Left renal cortex interstitium (tissue), 4 donors: ENCODE data around the gene LYST. TPM values are rescaled to one million over a fixed set of nuclear protein-coding genes. Genes with fewer than 3 reads are reported as not detected.
"Not testable (repeated sequence)": the region's sequence is repeated elsewhere in the genome, so short reads cannot be mapped to it uniquely, and the experiment has no call there.

Experiments
- DNase-seq, 4 donors: peaks; one replicate each; pipeline ENCODE4 v3.0.0-alpha.2; 2013; ENCODE audit warnings: low read depth in 4 of 4, low spot score in 2 of 4, missing footprints in 1 of 4
- polyA plus RNA-seq, 4 donors: library from polyadenylated mRNA; unstranded; fragments of 120-200 nt; gene quantifications; one replicate each; pipeline ENCODE4 v1.2.1, GENCODE V29; 2013; ENCODE audit not compliant: insufficient read length in 4 of 4

The LYST gene
- polyA plus RNA-seq, 4 donors: 9.9 to 12.7 (median 11.7) TPM

DNA sequence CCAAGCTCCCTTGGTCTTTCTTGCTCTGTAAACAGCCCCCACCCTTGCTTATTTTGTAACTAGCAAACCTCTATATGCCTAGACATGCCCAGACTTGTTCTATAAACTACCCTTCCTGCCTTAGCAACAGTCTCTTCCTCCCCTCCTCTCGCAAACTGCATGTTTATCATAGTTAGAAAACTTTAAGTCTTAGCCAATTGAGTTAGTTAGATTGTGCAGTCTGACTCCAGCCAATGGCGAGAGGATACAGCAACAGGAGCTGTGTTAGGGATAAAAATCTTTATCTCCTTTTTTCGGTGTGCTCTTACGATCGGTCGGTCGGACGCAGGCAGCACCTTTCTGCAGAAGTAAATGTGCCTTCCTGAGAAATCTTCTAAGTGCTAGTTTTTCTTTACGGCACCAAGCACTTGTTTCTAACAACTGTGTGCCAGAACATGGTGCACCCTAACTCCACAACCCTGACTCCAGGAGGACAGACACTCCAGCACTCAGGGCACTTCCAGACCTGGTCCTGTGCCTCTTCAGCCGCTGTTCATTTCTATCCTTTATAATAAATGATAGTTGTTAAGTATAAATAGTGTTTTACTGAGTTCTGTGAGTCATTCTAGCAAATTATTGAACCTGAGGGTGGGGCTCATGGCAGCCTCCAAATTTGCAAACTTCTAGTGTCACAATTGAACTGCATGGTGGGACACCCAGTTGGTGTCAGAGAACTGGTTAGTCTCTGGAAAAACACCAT is 191.4 kb downstream of the LYST start:
- no peak for DNase-seq

DNA sequence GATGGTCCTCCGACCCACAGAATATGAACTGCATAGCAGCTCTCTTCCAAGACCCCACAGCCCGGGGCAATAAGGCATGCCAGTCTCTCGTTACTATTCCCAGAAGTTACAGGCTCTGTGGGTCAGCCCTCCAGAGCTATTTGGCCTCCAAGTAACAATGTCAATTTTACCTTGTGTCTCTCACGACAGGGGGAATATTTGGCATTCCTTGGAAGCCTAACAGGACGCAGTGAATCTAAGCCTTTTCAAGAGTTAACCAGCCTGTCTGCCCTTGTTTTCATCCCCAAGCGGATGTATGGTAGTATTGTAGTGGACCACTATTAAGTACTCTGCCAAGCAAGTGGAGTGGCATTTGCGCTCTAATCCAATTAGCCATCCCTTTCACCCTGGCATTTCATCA is 192.7 kb downstream of the LYST start:
- DNase-seq: no peak

DNA sequence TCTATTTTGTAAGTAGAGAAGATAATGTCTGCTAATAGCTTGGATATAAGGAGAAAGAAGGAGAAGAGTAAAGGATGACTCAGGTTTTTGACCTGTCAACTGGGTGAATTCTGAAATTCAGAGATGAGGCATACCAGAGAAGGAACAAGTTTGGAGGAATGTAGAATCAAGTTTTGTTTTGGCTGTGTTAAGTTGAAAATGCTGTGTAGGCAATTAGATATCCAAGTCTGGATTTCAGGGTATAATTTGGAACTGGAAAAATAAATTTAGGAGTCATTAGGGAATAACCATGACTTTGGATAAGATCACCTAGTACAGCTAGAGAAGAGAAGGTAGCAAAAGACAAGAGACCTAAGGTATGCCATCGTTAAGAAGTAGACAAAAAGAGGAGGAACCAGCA is 194.7 kb downstream of the LYST start:
- DNase-seq: no peak

DNA sequence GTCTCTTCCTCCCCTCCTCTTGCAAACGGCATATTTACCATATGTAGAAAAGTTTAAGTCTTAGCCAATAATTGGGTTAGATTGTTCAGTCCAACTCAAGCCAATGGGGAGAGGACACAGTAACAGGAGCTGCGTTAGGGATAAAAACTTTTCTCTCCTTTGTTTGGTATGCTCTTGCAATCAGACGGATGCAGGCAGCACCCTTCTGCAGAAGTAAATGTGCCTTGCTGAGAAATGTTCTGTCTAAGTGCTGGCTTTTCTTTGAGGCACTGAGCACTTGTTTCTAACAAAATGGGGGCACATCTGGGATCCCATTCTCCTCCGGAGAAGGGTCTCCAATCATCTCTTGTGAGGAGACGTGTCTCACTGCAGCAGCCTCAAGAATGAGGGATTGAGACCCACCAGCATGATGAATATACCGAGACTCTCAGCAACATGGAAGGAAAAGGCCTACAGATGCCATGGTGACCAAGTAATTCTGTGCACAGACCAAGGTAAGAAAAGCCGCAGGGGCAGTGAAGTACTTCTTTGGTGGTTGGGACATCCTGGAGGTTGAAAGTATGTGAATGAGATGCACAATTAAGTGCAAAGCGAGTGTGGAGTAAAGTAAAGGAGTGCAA is 196.4 kb downstream of the LYST start:
- DNase-seq: no peak

DNA sequence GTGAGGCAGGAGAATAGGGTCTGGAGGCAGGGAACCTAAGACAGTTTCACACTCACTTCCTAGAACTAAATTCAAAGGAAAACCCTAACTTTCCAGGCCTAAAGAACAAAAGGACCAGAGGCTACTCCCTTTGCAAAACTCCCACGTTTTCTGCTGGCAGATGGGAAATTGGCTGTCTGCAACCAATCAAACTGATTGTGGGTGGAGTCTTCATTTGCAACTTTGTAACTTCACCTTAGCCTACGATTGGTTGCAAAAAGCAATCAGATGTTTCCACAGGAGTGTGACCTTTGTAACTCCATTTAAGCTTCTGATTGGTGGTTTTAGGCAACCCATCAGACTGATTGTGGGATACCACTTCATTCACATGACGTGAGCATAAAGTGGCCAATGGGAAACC is 197.4 kb downstream of the LYST start:
- DNase-seq: no peak

DNA sequence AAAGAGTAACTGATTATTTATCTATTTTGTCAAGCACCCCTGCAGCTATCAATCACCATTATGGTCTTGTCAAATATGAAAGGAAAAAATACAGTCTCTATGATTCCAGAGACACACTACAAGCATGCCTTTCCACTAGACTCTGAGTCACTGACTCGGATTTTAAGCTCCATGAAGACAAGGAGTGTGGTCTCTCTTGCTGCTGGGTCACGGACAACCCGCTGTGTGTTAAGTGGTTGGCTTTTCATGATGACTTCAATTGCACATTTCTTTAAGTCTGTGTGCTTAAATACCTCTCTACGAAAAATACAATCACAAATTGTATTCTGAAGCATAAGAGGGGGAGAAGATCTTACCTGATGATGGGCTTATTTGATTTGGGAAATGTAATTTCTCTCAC is 203.1 kb downstream of the LYST start:
- DNase-seq: no peak

DNA sequence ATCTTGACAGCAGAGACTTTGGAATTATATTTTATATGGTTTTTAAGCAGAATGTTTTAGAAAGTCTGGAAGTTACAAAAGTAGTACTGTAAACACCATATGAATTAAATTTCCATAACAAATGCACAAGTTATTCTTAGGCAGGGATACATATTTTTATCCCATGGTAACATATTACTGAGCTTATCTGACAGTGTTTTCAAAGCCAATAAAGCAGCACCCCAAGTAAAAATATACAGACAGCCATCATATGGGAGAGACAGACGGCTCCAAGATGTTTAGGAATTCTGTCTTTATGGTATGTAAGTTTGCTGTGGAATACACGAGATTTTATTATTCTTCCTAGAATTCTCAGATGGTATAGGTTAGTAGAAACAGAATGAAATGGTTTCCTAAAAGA is 205.1 kb downstream of the LYST start:
- DNase-seq: no peak

DNA sequence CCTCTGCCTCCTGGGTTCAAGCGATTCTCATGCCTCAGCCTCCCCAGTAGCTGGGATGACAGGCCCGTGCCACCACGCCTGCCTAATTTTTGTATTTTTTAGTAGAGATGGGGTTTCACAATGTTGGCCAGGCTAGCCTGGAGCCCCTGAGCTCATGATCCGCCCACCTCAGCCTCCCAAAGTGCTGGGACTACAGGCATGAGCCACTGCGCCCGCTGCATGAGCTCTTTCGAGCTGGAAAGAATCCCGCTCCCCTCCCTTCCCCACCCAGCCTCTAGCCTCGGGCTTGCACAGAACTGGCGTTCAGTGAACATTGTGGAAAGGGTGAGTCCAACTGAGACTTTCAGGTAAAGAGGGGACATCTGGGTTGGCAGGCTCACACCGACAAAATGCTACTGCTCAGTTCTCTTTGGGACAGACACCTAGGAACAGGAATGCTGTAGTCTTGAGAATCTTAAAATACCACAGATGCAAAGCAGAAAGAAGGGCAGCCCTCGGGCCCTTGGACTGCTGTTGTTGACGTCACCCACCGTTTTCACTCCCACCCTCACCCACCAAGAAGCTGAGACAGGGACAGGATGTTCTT is 207.4 kb downstream of the LYST start:
- DNase-seq: no peak

DNA sequence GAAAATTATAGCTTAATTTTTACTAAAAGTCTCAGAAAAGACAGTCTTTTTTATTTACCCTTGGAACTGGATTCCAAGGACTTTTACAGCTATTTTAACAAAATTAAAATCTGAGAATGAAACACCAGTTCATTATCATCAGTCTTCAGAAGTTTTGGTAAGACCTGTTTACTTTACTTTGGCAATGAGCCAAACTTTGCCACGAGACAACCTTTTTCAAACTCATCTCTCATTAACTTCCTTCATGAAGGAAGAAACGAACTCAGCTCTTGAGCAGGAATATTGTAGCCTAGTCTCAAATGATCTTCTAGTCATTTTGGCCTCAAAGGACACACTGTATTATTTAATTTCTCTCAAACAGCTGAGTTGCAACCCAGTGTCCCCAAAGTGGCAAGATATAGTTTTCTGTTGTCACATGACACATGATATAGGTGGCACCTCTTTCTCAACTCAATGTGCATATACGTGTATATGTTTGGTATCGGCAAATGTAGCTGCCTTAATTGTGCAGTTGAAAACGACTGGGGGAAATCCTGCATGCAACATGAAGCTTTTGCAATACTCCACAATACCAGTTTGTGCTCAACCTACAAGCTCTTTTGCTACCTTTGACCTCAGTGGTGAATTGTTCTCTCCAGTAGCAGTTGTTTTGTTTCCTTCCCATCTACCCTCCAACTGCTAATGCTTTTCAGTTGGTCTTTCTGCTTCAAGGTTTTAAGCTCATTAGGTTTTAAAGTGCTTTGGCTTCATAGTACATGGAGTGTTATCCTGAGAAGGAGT is 208.8 kb downstream of the LYST start:
- DNase-seq: no peak

DNA sequence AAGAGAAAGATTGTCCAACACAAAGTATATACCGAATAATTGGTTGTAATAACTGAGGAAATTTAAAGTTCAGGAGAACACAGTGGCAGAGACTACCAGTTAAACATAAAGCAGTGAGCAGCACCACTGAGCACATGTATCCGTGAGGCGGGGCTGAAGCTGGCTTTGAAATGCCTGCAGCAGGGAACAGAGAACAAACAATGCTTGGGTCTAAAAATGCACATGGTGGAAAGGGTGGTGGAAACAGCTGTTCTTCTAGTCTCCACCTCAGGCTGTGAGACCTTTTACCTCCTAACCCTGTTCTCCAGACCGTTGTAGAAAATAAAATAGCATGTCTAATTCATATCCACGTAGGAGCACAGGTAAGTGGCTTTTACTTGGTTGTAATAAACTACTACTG is 209.4 kb downstream of the LYST start:
- no peak for DNase-seq

DNA sequence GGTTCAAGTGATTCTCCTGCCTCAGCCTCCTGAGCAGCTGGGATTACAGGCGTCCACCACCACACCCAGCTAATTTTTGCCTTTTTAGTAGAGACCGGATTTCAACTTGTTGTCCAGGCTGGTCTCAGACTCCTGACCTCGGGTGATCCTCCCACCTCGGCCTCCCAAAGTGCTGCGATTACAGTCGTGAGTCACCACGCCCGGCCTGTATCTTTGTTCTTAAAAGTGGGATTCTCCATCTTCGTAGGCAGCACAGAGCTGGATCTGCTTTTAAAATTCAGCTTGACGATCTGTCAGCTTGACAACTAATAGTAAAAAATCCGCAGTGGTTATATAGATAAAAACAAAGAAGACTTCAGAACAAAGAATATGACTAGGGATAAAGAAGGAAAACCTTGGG is 214.3 kb downstream of the LYST start:
- no peak for DNase-seq

DNA sequence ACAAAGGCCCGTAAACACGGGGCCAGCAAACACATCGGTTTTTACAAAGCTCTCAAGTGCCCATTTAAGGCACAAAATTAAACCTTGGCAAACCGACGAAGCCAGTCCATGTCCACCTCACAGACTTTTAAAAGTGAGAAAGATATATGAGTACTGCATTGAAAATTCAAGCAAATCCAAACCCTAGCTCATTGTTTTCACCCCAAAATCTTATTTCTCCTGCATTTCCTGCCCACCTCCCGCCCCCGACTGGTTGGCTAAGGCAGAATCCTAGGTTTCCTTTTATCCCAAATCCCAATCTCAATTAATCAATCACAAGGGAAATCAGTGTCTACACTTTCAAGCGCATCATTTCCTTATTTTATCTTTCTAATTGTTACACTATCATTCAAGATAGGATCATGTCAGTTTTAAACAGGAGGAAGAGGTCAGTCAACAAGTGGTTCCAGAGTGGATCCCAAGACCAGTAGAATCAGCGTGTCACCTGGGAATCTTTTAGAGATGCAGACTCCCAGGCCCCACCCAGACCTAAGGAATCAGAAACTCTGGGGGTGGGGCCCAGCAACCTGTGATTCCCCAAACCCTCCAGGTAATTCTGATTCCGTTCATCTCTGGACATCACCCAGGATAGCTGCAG is 215.4 kb downstream of the LYST start:
- DNase-seq: no peak

DNA sequence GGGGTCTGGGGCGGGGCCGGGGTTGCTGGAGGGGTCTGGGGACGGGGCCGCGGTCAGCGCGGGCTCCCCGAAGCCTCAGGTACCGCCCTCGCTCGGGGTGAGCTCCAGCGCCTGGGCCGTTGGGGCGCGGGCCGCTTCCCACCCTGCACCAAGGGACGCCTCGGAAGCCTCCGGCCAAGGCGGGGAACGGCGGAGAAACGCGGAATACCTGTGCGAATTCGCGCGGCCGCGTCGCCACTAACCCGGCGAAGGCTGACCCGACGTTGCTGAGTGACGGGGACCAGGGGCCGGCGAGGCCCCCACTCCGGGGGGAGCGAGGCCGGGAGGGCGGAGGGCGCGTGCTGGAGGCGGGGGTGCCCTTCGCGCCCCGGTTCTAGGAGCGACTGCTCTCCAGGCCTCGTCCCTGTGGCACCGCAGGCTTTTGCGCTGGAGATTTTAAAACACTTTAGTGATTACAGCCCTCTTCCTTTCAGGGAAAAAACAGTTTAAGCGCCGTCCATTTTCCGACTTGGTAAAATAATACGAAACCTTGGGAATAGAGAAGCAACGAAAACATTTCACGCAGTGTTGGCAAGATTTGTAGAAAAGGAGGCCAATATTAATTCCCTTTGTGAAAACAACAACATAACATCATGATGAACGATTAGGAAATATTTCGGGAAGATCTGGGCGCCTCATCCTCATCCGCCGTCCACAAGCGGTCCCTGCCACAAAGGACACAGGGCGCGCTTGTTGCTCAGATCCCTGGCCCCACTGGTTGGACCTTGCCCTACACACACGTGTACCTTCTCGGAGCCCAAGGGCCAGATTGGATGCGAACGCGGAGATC is 216.2 kb downstream of the LYST start:
- no peak for DNase-seq

DNA sequence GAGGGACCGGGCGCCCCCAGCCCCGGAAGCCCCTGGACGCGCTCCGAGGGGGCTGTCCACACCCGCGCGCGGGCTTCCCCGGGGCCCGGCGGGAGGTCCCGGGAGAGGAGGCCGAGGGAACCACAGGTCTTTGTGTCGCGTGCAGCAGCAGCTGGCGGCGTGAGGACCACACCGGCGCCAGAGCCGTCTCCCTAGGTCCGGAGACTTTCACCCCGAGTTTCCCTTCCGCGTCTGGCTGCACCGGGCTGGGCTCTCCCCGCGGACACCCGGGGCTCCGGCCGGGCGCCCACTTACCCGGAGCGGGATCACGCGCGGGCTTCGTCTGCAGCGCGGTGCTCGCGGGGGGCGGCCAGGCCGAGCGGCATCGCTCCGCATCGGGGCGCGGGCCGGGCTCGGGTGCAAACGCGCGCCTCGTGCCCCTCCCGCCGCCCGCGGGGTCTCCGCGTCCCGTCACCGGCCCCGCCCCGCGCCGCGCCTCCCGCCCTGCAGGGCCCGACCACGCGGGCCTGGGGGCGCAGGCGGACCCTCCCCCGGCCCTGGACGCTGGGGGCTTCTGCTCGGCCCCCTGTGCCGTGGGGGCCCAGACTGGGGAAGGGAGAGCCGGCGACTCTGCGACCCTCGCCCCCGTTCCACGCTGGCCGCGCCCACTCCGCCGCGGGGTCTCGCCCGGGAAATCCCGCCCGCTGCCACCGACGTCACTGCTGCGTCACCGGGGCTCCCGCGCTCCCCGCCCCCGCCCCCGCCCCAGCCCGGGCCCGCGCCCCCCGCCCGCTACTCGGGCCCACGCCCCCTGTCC is 217.1 kb downstream of the LYST start, which contains the start of gene GNG4:
TSS of gene GNG4 (minus strand) at position 417 of the 796 bp plus-strand sequence. CDS start 65,946 bp downstream, outside the sequence.
- no peak for DNase-seq

DNA sequence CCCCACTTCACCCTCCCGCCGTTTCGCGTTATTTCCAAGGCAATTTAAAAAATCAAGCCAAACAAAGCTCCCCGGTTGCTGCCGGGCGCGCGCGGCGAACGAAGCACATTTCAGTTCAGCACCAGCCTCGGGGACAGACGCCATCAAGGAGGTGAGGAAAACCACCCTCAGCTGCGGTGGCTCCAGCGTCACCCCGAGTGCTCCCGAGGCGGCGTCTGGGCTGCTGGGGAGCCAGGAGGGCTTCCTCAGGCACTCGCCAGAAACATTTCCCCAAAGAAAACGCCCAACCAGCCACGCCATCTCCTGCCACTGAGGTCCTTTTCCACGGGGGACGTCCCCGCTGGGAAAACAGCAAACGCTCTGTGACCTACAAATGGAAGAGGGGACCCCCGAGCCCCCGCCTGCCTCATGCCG is 217.7 kb downstream of the LYST start:
- DNase-seq: peak in 1 of 4 donors; percentile 60

DNA sequence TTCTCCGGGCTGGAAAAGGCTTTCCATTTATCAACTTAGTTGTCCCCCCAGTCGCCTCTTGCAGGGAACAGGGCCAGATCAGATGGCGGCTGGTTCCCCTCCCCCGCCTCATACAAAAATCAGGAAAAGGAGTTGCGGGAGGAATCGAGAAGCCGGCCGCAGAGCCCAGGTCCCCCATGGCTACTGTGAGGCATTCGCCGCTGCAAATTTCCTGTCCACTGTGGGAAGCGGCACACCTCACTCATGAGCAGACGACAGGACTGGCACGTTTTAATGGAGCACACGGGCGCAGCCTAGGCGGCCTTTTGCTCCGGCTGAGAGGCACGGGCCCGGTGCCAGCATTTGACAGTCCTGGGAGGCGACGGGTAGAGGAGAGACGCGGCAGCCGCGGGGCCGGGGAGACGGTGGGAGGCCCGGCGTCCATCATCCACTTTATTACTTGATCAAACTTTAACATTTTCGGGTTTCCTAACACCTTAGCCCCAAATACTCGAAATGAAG is 218.2 kb downstream of the LYST start:
- no peak for DNase-seq

DNA sequence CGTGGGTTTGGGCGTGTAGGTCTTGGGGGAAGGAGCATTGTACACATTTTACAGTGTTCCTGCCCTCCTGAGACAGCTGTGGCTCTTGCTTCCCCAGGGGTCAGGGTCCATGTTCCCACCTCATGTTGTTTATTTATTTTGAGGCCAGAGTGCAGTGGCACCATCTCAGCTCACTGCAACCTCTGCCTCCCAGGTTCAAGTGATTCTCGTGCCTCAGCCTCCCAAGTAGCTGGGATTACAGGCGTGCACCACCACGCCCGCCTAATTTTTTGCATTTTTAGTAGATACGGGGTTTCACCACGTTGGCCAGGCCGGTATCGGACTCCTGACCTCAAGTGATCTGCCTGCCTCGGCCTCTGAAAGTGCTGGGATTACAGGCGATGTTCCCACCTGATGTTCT is 219.2 kb downstream of the LYST start:
- not testable (repeated sequence) for DNase-seq

DNA sequence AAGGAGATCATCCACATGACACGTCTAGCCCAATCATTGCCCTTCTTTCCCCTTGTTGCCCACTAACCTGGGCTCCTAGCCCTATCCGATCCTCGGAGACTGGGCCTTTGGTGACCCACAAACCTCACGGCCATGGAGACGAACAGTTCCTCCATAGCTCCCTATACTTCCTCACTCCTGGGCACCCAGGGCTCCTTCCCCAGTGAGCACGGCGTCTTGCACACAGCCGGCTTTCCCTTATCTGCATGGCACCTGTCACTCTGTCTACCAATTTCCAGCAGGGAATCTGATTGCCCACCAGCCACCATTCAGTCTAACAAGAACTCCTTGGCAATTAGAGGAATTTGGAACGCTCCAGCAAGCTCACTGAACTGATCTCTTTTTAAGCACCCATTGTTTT is 220.2 kb downstream of the LYST start:
- no peak for DNase-seq
